HG03066 (cell line): ENCODE results near the gene DUSP8.

Experiments
- ATAC-seq: cut with Tn5 transposase; IDR thresholded peaks from one replicate; pipeline ENCODE4 v1.9.1; 2021; ENCODE audit warnings: low read depth; ENCODE audit not compliant: unreplicated experiment

The DUSP8 gene

DNA sequence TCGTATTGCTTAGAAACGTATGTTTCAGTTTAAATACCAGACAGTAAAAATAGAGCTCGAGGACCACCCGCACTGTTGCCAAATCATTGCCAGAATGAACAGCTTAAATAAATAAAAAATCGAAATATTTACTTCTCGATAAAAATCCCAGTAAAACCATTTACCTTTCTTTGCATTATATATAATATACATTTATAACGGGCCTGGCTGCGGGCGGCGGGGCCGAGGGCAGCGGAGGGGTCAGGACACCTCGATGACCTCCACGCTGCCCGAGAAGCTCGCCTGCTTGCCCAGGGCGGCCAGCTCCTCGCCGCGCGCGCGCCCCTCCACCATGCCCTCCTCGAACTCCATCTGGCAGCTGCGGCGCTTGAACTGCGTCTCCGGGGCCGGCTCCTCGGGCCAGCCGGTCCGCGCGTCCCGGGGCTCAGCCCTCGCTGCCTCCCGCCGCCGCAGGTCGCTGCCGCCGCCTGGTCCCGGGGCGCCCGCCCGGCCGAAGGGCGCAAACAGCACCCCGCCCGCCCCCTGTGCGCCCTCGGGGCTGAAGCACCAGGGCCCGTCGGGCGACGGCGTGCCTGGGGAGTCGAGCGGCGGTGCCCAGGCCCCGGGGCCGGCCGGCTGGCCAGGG, 15.7 kb downstream of the DUSP8 start:
- ATAC-seq: no peak

DNA sequence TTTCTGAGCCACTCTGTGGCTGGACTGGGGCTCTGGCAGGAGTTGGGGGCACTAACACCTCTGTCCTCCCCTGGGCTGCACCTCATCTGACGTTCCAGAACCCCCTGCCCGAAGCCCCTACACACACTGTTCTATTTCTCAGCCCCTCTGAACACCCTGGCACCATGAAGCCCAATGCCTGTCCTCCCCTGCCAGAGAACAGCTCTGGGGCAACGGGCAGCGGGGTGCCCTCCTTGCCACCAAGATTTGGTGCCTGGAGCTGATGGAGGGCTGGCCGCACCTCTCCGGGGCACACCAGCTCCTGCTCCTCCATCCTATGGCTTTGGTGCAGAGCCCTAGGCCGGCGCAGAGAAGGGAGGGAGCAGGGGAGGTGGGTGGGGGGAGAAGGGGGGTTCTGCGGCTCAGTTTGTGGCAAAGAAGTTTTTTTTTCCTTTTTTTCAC, 16.3 kb downstream of the DUSP8 start:
- no peak for ATAC-seq

DNA sequence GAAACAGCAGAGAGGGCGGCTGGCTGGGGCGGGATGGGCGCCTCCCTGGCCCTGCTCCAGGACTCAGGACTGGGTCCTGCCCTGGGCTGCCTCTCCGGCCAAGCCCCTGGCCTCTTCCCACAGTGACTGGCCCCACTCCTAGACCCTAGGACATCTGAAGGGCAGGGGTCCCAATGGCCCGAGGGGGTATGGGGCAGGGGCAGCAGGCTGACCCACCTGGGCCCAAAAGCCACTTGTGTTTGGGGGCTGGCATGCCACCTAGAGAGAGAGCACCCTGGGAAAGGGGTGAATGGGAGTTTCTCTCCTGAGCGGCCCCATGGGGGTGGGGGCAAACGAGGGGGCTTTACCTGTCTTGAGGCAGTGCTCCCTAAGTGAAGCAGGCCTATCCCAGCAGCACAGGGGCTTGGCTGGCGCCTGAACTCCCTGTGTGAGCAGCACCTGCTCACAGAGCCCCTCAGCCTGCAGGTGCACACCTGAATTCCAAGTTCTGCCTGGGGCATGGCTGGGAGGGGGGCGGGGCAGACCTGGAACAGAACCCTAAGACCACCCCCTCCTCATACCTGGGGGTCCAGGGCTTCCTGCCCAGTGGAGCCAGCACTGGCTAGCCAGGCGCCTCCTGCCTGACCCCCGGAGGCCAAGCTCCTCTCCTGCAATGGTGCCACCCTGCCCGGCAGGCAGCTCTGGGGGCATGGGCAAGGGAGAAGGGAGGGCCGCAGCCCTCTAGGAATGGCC, 16.9 kb downstream of the DUSP8 start:
- no peak for ATAC-seq

DNA sequence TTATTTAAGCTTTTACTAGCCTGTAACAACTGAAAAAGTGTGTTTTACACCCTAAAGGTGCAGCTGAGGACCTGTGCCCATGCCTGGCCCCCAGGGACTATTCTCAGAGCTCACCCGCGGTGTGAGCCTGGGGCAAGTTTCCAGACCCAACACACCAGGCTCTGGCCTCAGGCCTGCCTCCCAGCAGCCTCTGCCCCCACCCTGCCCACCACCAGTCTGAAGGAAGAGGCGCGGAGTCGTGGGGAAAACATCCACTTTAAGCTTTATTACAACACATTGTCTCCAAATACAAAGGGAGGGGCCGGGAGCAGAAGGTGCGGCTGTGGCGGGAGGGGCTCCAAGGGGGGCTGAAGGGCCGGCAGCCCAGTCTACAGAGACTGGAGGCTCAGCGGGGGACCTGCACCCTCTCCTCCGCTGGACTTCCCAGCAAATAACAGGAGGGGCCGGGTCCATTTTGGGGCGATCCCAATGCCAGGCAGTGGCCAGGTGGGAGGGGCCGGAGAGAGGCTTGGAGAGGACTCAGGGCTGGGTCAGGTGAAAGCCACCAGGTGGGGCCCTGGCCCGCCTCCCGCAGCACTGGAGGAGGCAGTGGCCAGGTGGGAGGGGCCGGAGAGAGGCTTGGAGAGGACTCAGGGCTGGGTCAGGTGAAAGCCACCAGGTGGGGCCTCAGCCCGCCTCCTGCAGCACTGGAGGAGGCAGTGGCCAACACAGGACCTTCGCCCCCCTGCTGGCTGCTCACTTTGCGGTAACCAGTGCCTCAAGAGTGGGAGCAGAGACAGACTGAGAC, 18.1 kb downstream of the DUSP8 start:
- ATAC-seq: no peak

DNA sequence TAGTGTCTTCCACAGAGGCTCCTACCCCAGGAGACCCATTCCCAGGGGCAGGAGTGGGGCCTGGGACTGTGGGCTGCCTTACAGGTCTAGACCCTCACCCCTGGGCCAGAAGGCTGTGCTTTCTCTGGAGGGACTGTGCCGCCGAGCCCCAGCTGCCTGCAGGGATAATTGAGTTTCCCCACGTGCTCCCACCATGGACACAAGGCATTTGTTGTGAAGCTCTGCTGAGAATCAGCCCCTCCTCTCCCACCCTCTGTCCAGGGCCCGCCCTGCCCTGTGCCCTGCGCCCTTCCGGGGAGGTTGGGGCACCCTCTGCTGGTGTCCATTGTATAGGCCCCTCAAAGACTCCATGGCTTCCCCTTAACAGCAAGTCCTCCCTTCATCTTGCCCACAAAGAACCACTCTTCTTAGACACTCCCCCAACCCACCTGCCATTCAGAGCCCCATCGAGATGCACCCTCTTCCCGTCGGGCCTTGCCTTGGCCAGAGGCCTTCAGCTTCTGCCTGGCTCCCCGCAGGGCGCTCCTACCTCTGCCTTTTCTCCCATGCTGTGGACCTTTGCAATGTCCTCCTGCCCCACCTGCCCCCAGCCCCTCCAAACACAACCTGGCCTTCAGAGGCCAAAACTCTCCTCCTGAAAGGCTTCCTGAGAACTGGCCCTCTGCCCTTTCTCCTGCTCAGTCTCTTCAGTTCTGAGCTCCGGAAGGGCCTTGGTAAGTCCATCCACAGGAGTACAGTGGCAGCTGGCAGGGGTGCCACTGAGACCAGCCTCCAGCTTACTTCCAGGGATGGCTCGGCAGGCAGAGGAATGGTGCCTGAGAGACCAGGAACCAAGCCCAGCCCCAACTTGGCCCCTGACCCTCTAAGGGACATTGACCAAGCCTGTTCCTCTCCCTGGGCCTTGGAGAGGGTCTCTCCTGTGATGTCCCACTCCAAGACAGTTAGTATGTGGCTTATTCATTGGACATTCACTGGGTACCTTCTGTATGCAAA, 22.4 kb downstream of the DUSP8 start:
- no peak for ATAC-seq

DNA sequence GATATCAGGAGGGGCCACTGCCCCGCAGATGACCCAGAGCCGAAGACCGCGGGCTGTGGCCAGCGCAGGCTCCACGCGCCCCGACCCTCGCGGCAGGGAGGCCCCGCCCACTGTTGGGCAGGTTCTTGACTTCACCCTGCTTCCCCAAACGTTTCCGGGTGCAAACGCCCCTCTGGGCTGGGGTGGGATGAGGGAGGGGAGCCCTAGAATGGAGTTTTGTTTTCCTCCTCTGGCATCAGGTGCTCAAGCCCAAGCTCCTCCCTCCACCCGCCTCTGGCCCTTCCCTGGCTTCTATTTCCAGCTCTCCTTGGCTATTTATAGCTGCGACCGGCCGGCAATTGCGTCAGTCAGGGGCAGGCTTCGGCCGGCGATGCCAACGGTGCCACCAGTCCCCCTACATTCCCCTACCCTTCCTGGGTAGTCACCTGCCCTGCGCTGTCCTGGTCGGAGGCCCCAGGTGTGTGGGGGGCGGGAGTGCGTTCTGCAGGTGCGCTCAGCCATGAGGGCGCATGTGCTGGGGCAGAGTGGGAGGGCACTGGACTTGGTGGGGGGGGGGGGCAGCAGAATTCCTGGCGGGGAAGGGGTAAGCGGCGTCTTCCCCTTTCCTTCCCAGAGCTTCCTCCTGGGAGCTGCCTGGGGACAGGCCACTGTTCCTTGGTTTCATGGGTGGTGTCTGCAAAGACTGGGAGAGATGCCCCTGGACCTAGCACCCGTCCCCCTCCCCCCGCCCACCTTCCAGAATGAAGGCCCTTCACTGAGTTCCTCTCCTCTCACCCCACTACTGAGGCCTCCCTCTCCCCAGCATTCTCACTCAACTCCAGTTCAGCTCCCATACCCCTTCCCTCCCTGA, 23.6 kb downstream of the DUSP8 start:
- no peak for ATAC-seq

DNA sequence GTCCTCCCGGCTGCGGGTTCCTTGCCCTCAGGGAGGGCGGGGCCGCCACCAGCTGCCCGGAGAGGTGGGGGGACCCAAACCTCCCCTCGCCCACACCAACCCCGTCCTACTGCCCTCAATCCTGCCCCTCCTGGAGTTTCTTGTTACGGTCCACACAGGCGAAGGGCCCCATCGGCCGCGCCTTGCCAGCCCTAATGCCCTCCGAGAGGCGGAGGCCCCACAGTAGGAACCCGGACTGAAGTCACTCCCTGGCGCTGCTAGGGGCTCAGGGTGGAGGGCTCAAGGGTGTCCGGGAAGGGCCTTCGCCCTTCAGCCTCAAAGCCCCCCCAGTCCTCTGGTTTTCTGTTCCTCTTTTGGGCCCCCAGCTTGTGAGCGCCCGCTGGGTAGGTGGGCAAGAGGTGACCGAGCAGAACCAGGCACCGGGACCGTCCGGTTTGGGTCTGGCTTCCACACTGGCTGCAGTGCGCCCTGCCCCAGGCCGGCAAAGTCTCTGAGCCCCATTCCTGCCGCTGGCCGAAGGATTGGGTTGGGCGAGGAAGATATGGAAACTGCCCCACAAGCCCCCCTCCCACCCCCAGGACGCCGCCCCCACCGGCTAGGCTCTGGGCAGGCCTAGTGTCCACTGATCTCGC, 24.5 kb downstream of the DUSP8 start:
- ATAC-seq: no peak

DNA sequence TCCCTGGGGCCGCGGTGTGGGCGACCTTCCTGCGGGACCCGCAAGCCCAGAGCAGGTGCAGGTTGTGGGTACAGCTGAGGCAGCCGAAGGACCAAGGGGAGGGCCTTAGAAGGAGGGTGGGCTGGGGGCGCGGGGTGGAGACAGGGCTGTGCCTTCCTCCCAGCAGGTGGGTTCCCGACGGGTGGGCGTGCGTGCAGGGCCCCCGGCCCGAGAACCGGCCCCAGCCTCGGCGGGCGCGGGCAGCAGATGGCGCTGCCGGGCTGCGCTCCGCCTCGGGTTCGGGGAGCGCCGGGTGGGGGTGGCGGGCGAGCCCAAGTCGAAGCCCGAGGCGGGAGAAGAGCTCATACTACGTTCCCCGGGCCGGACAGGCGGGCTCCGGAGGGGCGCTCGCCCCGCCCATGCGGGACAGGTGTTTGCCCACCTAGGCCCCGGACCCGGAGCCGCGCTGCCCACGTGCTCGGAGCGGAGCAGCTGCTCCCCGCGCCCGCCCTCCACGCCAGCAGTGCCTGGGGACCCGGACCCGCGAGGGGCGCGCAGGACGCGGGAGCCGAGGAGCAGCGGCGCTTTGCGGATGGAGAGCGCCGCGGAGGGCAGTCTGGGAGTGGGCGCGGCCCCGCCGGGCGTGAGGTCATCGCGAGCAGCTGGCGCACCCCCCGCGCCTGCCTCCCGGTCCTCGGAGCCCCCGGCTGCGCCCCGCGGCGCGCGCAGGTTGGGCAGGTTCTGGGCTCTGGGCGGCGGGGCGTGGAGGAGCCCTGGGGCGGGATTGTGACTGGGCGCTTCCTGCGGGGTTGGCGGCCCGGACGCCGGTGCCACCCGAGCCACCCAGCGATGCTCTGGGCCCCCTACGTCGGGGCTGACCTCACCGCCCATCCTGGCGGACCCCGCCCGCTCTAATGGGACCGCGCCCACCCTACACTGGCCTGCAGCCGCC, 25.3 kb downstream of the DUSP8 start:
- ATAC-seq: no peak

DNA sequence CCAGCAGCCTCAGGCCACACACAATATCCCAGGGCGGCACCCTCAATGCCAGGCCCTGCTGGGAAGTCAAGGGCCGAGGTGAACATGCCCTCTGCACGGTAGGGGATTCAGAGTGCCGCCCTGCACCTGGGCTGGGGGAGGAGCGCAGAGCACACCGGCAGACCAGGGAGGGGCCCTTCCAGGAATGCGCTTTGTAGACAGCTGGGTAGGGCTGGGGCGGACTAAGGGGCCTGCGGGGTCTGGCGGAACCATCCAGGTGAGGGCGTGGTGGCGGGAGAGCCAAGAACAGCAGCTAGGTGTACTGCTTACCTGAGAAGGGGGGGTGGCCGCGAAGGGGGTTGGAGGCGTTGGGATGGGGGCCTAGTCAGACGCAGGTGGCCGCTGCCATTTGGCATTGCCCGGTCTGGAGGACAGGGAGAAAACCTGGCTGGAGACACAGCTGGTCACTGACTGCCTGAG, 26.0 kb downstream of the DUSP8 start:
- ATAC-seq: no peak

DNA sequence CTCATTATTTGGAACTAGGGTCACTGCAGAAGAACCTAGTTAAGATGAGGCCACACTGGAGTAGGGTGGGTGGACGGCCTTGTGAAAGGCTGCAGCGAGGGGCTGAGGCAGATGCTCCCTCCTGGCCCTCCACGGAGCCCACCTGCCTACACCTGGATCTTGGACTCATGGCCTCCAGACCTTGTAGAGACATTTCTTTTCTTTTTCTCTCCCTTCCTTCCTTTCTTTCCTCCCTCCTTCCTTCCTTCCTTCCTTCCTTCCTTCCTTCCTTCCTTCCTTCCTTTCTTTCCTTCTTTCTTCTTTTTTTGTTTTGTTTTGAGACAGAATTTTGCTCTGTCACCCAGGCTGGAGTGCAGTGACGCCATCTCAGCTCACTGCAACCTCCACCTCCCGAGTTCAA, 26.6 kb downstream of the DUSP8 start:
- no peak for ATAC-seq

DNA sequence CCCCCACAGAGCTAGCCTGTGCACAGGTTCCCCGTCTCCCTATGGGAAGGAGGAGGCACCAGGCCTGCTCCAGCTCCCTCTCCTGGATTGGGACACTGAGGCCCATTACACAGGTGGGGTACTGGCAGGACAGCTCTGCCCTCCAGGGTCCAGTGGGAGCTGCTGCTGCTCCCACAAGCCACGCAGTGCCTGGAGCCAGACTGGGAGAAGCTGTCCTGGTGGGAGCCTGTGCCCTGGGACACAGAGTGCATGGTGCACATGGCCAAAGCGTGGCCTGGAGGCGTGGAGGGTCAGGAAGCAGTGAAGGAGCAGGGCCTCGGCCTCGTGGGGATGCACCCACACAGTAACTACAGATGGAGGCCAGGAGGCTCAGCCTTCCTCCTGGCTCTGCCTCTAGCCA, 27.5 kb downstream of the DUSP8 start:
- ATAC-seq: no peak

DNA sequence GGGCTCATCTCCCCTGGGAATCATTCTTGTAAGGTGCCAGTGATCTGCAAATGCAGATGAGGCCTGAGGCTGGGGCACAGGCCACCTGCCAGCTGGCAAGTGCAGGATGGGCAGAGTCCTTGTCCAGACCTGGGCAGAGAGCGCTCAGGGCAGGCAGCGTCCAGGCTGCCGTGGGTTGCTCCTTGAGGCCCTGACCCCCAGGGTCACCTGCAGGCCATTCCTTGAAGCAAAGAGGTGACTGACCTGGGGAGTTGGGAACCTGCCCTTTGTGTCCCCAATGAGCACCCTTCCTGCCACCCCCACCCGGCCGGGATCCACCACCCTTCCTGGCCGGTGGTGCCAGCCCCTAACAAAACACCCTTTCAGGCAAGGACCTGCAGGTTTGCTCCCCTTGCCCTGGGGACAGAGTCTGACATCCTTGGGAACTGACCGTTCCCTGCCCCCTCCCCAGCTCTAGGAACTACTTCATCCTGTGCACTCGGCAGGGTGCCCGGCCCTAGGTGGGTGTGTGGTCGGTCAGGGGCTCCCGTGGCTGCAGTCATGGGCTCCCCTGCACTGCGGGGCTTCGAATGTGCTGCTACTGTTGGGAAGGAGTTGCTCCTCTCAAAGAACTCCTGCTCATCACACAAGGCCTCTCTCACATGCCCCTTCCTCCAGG, 28.3 kb downstream of the DUSP8 start:
- ATAC-seq: no peak

DNA sequence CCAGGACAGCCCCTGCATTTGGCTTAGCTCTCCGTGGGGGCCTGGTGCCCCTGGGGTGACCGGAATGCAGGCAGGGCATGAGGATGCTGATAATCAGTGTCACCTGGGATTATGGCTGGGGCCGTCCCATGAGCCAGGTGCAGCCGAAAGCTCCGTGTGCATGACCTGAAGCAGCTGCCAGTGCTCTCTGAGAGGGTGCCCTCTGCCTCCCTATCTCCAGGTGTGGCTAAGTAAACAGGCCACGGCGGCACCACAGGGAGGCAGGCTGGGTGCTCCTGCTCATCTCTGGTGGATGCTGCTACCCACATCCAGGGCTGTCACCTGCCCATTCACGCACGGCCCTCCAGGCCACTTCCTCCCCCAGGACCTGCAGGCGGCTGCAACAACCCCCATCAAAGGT, 29.8 kb downstream of the DUSP8 start:
- ATAC-seq: no peak

DNA sequence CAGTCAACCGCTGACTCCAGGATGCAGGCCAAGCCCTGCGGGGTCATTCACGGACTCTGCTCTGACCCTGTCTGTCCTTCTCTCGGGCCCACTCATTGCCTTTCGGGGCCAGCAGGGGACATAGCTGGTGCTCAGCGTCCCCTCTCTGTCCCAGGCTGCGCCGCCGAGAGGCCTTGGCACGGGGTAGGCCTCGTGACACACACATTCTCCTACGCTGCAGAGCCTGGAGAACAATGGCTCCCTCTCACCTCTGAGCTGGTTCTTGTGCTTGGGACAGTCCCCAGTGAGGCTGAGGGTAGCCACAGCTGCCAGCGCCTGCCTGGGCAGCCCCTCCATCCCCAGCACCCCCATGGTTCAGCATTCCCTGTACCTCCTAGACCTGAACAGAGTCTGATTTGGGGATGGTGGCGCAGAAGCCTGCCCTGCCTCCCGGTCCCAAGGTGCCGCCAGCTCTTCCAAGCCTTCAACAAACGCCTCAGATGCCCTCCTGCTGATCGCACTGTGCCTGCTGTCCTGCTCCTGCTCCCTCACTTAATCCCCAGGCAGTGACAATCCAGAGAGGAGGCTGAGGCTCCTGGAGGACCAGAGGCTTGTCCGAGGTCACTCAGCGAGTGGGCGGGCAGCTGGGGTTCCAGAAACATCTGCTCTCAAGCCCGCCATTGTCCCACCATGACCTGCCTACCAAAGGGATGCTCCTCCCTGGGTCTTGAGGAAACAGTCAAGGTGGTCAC, 30.4 kb downstream of the DUSP8 start:
- no peak for ATAC-seq

DNA sequence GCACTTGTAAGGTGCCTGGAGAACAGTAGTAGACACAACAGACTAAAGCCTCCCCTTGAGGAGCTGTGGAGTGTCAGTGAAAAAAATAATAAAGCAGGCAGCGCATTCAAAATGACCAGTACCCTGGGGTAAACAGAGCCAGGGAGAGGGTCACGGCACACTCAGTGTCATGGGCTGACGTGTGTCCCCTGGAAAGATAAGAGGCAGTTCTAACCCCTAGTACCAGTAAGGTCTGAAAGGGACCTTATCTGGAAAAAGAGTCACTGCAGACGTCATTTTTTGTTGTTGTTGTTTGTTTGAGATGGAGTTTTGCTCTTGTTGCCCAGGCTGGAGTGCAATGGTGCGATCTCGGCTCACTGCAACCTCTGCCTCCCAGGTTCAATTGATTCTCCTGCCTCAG, 32.0 kb downstream of the DUSP8 start:
- ATAC-seq: no peak

DNA sequence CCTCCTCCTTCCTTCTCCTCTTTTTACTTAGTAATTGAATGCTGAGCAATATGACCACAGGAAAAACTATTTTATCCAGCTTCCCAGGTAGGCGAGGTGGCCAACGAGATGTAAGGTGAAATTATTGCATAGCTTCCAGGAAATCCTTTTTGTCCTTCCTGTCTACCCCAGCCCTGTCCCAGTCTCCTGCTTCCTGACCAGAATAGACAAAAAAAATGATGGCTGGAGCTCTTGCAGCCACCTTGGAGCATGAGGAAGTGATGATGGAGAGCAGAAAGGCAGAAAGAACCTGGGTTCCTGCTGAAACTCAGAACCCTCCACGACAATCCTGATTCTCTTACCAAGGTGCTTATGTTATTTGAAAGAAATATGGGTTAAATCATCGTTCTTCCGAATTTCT, 33.9 kb downstream of the DUSP8 start:
- no peak for ATAC-seq
